HG03442 (cell line): ENCODE results near the gene BDNF.
A peak's percentile ranks its signal among the peaks of the same experiment; 100 is the strongest.
"Not testable (repeated sequence)": the region's sequence is repeated elsewhere in the genome, so short reads cannot be mapped to it uniquely, and the experiment has no call there.

ENCODE experiments used
- ATAC-seq: cut with Tn5 transposase; IDR thresholded peaks from one replicate; pipeline ENCODE4 v1.9.1; 2021; ENCODE audit warnings: mild to moderate bottlenecking, moderate library complexity; ENCODE audit not compliant: unreplicated experiment

Gene BDNF

GRCh38 chr11:27673979-27674663, 26.1 kb downstream of the BDNF start:
- ATAC-seq, result no peak

DNA sequence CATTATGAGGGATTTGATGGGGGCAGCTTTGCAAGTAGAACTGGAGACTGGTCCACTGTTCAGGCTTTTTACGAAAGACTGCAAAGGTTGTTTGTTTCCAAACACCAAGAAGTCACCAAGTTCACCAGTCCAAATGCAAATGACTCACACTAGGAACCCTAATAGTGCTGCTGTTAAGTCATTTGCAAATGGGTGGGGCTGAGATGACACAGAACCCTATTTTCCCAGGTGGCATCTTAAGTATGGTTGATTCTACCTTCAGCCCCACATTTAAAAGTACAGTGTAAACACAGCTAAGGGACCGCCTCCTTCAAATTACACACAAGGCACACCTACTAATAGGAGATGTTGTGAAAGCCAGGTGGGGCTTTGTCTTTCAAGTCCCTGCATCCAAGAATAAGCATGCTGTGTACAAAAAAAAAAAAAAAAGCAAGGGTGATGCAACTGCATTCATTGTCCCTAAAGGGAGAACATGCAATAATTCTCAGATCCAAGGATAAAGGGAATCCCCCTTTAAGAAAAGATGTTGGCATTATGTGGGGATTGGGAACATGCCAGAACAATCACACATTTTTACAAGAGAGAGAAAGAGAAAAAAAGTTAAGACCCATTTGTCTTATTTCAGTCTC, 27.3 kb downstream of the BDNF start:
- no peak for ATAC-seq

DNA sequence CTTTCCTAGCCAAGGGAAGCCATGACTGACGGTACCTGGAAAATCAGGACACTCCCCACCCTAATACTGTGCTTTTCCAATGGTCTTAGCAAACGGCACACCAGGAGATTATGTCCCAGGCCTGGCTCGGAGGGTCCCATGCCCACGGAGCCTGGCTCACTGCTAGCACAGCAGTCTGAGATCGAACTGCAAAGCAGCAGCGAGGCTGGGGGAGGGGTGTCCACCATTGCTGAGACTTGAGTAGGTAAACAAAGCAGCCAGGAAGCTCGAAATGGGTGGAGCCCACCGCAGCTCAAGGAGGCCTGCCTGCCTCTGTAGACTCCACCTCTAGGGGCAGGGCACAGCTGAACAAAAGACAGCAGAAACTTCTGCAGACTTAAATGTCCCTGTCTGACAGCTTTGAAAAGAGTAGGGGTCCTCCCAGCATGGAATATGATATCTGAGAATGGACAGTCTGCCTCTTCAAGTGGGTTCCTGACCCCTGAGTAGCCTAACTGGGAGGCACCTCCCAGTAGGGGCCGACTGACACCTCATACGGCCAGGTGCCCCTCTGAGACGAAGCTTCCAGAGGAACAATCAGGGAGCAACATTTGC, 34.6 kb downstream of the BDNF start:
- not testable (repeated sequence) for ATAC-seq

- no peak for ATAC-seq
Measured at GRCh38 chr11:27663326-27663725, 36.9 kb downstream of the BDNF start.

DNA sequence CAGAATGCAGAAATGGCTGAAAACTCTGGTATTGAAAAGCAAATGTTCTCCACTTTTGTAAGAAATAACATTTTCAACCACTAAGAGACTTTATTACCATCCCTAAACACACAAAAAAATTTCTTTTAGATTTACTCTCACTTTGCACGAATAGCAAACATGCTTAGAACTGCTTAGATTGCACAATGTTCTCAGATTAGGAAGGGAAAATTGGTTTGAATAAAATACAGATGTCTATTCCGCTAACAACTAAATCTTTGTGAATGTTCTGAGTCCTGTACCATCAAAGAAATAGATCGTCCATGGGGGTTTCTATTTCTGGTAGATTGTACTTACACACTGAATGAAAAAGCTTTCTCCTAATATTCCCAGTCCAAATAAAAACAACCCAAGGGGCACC, 40.1 kb downstream of the BDNF start:
- no peak for ATAC-seq

- no peak for ATAC-seq
Measured at GRCh38 chr11:27658535-27659236, 41.6 kb downstream of the BDNF start.

GRCh38 chr11:27656806-27657483, 43.3 kb downstream of the BDNF start:
- ATAC-seq, result no peak

- ATAC-seq, result no peak
Measured at GRCh38 chr11:27656320-27656719, 43.9 kb downstream of the BDNF start.

DNA sequence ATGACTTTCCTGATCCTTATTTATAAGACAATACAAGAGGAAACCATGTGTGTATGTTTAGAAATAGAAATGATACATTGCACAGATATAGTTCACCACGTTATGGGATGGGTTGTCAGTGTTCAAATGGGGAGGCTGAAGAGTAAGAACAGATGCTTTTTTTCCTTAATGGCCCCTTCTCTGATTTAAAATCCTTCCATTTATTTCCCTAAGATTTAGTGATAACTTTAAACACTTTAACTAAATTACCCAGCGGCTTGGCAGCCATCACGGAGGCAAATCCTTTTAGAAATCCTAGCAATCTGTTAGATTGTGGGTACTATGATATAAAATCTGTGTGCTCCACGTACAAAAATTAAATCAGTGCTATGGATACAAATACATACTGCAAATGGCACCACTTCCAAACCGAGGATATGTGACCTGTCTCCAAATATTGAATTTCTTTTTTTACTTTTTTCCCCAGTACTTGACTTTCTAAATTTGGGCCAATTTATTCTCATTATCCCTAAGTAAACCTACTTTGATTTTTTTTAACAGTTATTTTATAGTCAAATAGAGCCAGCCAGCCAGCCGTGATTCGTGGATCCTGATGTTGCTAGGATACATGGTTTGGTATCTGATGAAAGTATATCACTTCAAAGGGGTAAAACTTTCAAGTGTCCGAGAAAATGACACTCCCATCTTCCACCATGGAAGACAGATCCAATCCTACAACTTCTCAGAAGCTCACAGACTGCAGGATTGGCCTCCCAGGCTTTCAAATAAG, 46.1 kb downstream of the BDNF start:
- ATAC-seq, result no peak

GRCh38 chr11:27651711-27652110, 48.5 kb downstream of the BDNF start:
- no peak for ATAC-seq

DNA sequence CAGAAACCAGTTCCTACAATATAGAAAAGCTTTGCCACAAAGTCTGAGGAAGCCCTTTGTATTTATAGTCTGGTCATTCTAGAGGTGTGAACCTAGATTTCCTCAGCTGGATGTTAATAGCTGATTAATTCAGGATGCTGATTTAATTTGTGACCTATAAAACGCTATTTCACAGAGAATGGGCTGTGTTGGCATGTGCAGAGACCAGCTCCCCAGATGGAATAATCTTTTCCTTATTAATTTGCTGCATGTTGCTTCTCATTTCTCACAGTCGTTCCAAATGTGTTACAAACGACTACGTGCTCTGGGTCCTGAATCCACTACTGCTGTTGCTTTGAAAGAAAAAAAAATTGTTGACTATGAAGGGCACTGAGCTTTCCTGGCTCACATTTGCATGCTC, 49.3 kb downstream of the BDNF start:
- ATAC-seq, result no peak

DNA sequence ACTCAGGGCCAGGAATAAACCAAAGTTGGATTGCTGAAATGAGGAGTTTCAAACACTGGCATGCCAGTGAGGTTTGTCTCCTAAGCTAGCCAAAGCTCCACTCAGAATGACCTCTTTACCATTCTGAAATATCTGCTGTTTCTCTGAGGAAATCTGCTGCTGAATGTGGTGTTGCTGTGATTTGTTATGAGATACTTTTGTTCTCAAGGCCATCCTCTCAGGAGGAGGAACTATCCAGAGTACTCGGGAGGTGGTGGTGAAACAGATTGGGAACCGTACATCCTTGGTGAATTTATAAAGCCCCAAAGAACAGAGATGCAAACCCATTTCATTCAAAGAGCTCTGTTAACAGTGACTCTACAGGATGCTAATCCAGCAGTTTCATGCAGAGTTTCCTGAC, 50.5 kb downstream of the BDNF start:
- ATAC-seq, result no peak

DNA sequence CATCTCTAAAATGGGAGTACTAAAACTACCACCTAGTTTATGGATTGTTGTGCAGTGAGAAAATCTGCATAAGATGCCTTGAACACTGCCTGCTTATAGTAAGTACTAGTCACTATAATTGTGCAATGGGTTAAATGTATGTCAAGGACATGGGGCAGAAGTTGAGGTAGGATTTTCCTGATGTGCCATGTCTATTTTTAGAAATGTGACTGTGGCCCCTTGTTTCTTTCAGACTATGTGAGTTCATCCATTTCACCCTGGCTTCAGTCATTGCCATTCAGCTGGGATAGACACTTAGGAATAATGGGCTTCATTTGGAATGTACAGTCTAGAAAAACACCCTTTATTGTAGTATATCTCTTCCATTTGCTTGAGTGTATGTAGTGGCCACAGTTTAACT, 51.4 kb downstream of the BDNF start:
- ATAC-seq, result no peak

DNA sequence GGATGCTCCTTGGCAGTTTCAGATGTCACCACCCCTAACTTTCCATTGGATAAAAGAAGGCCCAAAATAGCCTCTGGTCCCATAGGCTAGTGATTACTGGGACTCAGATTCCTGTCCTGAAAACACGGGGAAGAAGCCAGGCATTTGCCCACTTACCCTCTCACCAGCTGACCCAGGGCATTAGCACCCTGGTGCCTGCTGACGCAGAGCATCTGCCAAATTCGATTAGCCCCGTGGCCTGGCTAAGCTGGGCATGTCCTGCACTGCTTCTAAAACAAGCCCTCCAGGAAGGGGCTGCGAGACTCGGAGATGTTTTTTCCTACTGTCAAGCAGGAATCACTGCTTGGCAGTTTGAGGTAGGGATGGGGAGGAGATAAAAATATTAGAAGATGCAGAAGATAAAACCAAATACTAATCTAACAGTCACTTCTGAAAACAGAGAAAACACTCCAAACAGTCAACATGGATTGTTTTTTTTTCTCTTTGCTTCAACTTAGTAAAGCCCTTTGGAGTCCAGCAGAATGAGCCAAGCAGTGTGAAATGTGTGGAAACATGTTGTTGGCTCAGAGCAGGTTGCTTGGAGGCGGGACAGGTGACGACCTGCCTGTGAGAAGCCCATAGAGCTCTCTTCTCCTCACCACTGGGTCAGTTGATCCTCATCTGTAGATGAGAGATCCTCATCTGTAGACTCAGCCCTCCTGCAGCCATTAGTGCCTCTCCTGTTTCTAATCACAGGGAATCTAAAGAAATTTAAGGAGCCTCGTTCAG, 54.0 kb downstream of the BDNF start:
- no peak for ATAC-seq

DNA sequence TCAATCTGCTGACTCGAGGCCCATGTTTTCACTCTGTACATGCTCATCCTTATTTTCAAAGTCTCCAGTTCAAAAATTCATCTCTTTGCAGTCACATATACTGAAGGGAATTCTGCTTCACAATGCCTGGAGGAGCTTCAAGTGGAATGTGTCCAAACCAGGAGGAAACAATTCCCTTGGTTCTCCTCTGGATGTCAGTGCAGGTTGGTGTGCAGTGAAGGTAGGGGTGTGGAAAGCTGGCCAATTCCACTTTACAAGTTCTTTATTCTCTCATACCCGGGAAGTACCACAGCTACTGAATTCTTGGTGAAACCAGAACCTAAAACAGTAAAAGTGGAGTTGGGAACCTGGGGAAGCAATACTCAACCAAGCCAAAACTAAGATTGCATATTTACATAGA, 57.3 kb downstream of the BDNF start:
- ATAC-seq, result no peak

DNA sequence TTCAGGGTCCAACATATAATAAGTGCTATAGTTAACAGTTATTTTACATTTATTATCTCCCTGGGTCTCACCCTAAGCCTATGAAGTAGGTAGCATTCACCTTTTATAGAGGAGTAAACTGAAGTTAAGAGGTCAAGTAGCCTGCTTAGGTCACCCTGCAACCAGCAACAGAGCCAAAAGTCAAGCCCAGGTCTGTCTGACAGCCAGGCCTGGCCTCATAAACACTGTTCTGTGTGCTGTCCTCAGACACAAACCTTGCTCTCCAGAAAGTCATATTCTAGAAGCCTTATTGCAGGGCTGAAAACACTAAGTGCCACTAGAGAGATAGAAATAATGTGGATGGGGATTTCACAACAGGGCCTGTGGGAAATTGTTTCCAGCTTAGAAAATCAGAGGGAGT, 59.3 kb downstream of the BDNF start:
- no peak for ATAC-seq

GRCh38 chr11:27635567-27636037, 64.7 kb downstream of the BDNF start:
- ATAC-seq, result peak; percentile 83

DNA sequence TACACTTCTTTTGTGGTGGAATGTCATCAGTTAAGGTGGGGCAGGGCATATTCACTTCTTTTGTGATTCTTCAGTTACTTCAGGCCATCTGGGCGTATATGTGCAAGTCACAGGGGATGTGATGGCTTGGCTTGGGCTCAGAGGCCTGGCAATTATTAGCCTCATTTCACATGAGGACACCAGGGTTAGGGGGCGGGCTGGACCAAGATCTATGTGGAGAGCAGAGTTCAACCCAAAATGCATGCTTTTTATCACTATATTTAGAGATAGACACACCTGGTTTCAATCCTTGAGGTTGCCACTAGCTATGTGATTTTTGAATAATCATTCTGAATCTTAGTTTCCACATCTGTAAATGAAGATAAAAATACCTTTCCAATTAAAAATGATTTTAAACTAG, 65.5 kb downstream of the BDNF start:
- not testable (repeated sequence) for ATAC-seq

- not testable (repeated sequence) for ATAC-seq
Measured at GRCh38 chr11:27634282-27634681, 66.0 kb downstream of the BDNF start.

DNA sequence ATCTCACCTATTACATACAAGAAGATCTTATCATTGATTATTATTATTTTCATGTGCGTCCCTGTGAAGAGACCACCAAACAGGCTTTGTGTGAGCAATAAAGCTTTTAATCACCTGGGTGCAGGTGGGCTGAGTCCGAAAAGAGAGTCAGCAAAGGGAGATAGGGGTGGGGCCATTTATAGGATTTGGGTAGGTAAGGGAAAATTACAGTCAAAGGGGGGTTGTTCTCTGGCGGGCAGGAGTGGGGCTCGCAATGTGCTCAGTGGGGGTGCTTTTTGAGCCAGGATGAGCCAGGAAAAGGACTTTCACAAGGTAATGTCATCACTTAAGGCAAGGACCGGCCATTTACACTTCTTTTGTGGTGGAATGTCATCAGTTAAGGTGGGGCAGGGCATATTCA, 71.2 kb downstream of the BDNF start:
- ATAC-seq, result not testable (repeated sequence)
